Measurements from ENCODE around the gene SLC39A12. TPM values are rescaled to one million over a fixed set of nuclear protein-coding genes. Genes with fewer than 3 reads are reported as not detected.

The SLC39A12 gene
- total and polyA plus RNA-seq, 10 donors: 0.06 to 0.37 (median 0.11) TPM; not detected in 2

- Histone ChIP-seq H3K4me1 (no peaks in the 10 kb centered on the region), H3K9me3 (peaks cover 0 to 4% (median 0%) of the 10 kb centered on the region in 8 donors), H3K27ac (no peak overlapping the region), H3K27me3 (replicated peaks in 1 of 7) (no peaks in the 10 kb centered on the region), H3K4me3 (no peak overlapping the region), H3K36me3 (no peaks in the 10 kb centered on the region)
- intact Hi-C loops (cut with DNase I; ENCODE audit: low total_unique reads): no loop called here
- DNase-seq: no peak
- no peak for TF ChIP-seq POLR2AphosphoS5 (IDR thresholded peaks at IDR 0.05)
- TF ChIP-seq POLR2A (IDR thresholded peaks at IDR 0.05): no peak
- no peak for TF ChIP-seq CTCF (IDR thresholded peaks at IDR 0.05 in 8 of 11, conservative IDR thresholded peaks at IDR 0.05 in 3 of 11)
- 77 to 84% (median 81%) methylated on average over 19 of the region's 19 CpGs for WGBS, 5 donors
Observed at GRCh38 chr10:18059826-18060559, 108.3 kb downstream of the SLC39A12 start.

GRCh38 chr10:18066947-18067346 is 115.2 kb downstream of the SLC39A12 start:
- TF ChIP-seq POLR2A (IDR thresholded peaks at IDR 0.05) (no peak), CTCF (IDR thresholded peaks at IDR 0.05 in 8 of 11, conservative IDR thresholded peaks at IDR 0.05 in 3 of 11) (no peak), POLR2AphosphoS5 (IDR thresholded peaks at IDR 0.05) (no peak)
- Histone ChIP-seq H3K4me1 (no peaks in the 10 kb centered on the region), H3K27me3 (replicated peaks in 1 of 7) (no peaks in the 10 kb centered on the region), H3K4me3 (no peak overlapping the region), H3K27ac (no peak overlapping the region), H3K36me3 (no peaks in the 10 kb centered on the region), H3K9me3 (no peaks in the 10 kb centered on the region)
- no peak for DNase-seq
- WGBS, 5 donors: 85 to 98% (median 91%) methylated on average over 4 of the region's 4 CpGs
- intact Hi-C loops (cut with DNase I; ENCODE audit: low total_unique reads): no loop called here

- Histone ChIP-seq H3K4me3 (no peak overlapping the region), H3K27me3 (replicated peaks in 1 of 7) (peaks cover 0 to 4% (median 0%) of the 10 kb centered on the region in 7 donors), H3K4me1 (no peaks in the 10 kb centered on the region), H3K27ac (no peak overlapping the region), H3K36me3 (no peaks in the 10 kb centered on the region), H3K9me3 (no peaks in the 10 kb centered on the region)
- intact Hi-C loops (cut with DNase I; ENCODE audit: low total_unique reads): no loop called here
- no peak for DNase-seq
- 80 to 92% (median 91%) methylated on average over 4 of the region's 4 CpGs for WGBS, 5 donors
- TF ChIP-seq CTCF (IDR thresholded peaks at IDR 0.05 in 8 of 11, conservative IDR thresholded peaks at IDR 0.05 in 3 of 11) (no peak), POLR2A (IDR thresholded peaks at IDR 0.05) (no peak), POLR2AphosphoS5 (IDR thresholded peaks at IDR 0.05) (no peak)
Observed at GRCh38 chr10:18068401-18068800, 116.7 kb downstream of the SLC39A12 start.

- WGBS, 5 donors: 61 to 78% (median 70%) methylated on average over 2 of the region's 2 CpGs
Observed at GRCh38 chr10:18071591-18071990, 119.9 kb downstream of the SLC39A12 start.

More at GRCh38 chr10:18071591-18071990, 119.9 kb downstream of the SLC39A12 start:
- Histone ChIP-seq H3K4me3 (no peak overlapping the region), H3K4me1 (no peaks in the 10 kb centered on the region), H3K9me3 (peaks cover 0 to 3% (median 0%) of the 10 kb centered on the region in 8 donors), H3K36me3 (no peaks in the 10 kb centered on the region), H3K27ac (no peak overlapping the region), H3K27me3 (replicated peaks in 1 of 7) (peaks cover 0 to 4% (median 0%) of the 10 kb centered on the region in 7 donors)
- no peak for DNase-seq
- no peak for TF ChIP-seq POLR2AphosphoS5 (IDR thresholded peaks at IDR 0.05)
- TF ChIP-seq CTCF (IDR thresholded peaks at IDR 0.05 in 8 of 11, conservative IDR thresholded peaks at IDR 0.05 in 3 of 11): no peak
- TF ChIP-seq POLR2A (IDR thresholded peaks at IDR 0.05): no peak
- intact Hi-C loops (cut with DNase I; ENCODE audit: low total_unique reads): no loop called here

All from spleen (tissue), 11 donors.